ENCODE data around the gene EPHB4.

Gene EPHB4

GRCh38 chr7:100854146-100854895 lies 27.0 kb upstream of the EPHB4 start:
- no peak for DNase-seq

- peak; percentile 82 to 87 for DNase-seq
Measured at GRCh38 chr7:100852048-100852872, 24.9 kb upstream of the EPHB4 start, which contains the start of gene SLC12A9. Gene SLC12A9 (plus strand): TSS chr7:100852713. CDS start chr7:100854198, 1,485 bp downstream.

- DNase-seq, result no peak
Measured at GRCh38 chr7:100847360-100847759, 20.0 kb upstream of the EPHB4 start.

GRCh38 chr7:100840470-100841100 lies 13.3 kb upstream of the EPHB4 start:
- no peak for DNase-seq

- DNase-seq, result no peak
Measured at GRCh38 chr7:100839361-100839760, 12.0 kb upstream of the EPHB4 start.

- peak; percentile 77 to 80 for DNase-seq
Measured at GRCh38 chr7:100837099-100837836, 9.9 kb upstream of the EPHB4 start.

GRCh38 chr7:100836812-100837098 lies 9.4 kb upstream of the EPHB4 start:
- DNase-seq, result no peak

- DNase-seq, result no peak
Measured at GRCh38 chr7:100835903-100836811, 8.8 kb upstream of the EPHB4 start.

- DNase-seq, result no peak
Measured at GRCh38 chr7:100832281-100832633, 4.9 kb upstream of the EPHB4 start.

- no peak for DNase-seq
Measured at GRCh38 chr7:100830396-100830795, 3.1 kb upstream of the EPHB4 start.

GRCh38 chr7:100829150-100829716 lies 1.9 kb upstream of the EPHB4 start:
- DNase-seq, result no peak

GRCh38 chr7:100826514-100827329 lies 601 bp downstream of the EPHB4 start:
- DNase-seq, result no peak

- no peak for DNase-seq
Measured at GRCh38 chr7:100825751-100826513, 1.4 kb downstream of the EPHB4 start.

GRCh38 chr7:100825215-100825671 lies 2.1 kb downstream of the EPHB4 start:
- DNase-seq, result no peak

GRCh38 chr7:100824499-100825214 lies 2.7 kb downstream of the EPHB4 start:
- no peak for DNase-seq

GRCh38 chr7:100823534-100823933 lies 3.8 kb downstream of the EPHB4 start:
- no peak for DNase-seq

- no peak for DNase-seq
Measured at GRCh38 chr7:100823140-100823525, 4.2 kb downstream of the EPHB4 start.

GRCh38 chr7:100822236-100823139 lies 4.8 kb downstream of the EPHB4 start:
- no peak for DNase-seq
